GM13976 (cell line): ENCODE results near the gene CD68.

Experiments used
- DNase-seq: peaks from one replicate; pipeline ENCODE4 v3.0.0; 2012; ENCODE audit warnings: low spot score
- in situ Hi-C: fragments of 300-500 bp; cut with MboI; formaldehyde crosslinking; loops from one replicate; pipeline ENCODE4 v1.12.0; 2022; ENCODE audit warnings: low sequenced_read_pairs, mixed read lengths, inconsistent platforms; ENCODE audit not compliant: unreplicated experiment
- TF ChIP-seq, protein P1 (sequence below): IDR thresholded peaks from 2 replicates; pipeline ENCODE4 v1.5.1; 2012; ENCODE audit warnings: borderline replicate concordance, mild to moderate bottlenecking; ENCODE audit not compliant: insufficient read depth; ENCODE audit errors: extremely low read depth, missing control alignments, control extremely low read depth

CD68 gene

DNA sequence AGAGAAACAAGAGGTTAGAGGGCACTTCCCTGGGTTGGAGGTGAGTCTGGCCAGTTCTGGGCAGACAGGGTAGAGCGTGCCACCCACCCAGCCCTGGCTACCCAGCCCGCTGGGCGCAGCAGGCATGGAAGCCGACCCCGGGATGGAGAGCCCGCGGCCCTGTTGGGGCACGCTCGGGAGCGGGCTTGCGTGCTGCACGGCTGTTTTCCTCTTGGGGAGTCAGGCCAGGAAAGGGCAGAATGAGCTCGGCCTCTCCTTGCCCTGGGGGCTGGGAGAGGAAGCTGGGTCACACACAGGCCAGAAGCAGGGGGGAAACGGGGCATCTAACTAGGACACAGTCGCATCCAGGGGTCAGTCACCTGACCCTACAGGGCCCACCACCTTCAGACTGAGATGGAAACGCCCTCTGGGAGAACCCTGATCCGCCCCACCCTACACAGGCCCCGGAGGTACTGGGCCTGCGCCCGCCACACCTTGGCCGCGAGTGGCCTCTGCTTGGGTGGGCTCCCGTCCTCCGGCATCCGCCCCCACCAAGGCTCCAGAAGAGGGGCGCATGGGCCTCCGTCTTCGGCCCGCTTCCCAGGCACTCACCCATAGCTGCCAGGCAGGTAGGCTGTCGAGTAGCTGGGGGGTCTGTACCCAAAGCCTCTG is 9.2 kb downstream of the CD68 start:
- DNase-seq: no peak
- TF ChIP-seq, protein P1, sequence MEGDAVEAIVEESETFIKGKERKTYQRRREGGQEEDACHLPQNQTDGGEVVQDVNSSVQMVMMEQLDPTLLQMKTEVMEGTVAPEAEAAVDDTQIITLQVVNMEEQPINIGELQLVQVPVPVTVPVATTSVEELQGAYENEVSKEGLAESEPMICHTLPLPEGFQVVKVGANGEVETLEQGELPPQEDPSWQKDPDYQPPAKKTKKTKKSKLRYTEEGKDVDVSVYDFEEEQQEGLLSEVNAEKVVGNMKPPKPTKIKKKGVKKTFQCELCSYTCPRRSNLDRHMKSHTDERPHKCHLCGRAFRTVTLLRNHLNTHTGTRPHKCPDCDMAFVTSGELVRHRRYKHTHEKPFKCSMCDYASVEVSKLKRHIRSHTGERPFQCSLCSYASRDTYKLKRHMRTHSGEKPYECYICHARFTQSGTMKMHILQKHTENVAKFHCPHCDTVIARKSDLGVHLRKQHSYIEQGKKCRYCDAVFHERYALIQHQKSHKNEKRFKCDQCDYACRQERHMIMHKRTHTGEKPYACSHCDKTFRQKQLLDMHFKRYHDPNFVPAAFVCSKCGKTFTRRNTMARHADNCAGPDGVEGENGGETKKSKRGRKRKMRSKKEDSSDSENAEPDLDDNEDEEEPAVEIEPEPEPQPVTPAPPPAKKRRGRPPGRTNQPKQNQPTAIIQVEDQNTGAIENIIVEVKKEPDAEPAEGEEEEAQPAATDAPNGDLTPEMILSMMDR: no peak
- in situ Hi-C loops: no loop called here

DNA sequence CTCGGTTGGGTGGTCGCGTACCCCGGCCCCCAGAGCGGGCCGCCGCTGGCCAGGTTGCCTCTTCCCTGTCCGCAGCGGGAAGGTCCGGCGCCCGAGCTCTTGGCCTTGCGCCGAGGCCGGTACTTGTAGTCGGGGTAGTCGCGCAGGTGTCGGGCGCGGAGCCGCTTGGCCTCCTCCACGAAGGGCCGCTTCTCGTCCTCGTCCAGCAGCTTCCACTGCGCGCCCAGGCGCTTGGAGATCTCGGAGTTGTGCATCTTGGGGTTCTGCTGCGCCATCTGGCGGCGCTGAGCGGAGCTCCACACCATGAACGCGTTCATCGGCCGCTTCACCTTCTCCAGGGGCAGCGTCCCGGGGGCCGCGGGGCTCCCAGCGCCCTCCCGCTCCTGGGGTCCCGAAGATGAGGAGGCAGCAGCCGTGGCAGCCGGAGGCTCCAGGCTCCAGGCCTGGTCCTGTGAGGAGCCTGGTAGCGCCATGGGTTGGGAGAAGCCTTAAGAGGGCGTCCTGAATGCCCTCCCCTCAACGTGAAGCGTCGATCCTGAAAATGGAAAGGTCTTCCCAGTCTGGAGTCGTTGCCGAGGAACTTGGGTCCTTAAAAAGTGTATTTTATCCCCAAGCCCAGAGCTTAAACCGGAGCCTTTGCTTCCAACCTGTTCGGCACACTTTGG is 9.9 kb downstream of the CD68 start:
- peak; percentile 88 for DNase-seq
- in situ Hi-C loops: no loop called here
- TF ChIP-seq, protein P1: peak; percentile 82

- DNase-seq: no peak
- TF ChIP-seq, protein P1: no peak
- in situ Hi-C loops: no loop called here
Observed at GRCh38 chr17:7589891-7590691, 10.7 kb downstream of the CD68 start, which contains the start of gene SOX15. Gene SOX15 (minus strand): TSS chr17:7590094. CDS start chr17:7589676, 418 bp downstream.

GRCh38 chr17:7590743-7591142 is 11.3 kb downstream of the CD68 start:
- TF ChIP-seq, protein P1: no peak
- in situ Hi-C loops: no loop called here
- DNase-seq: no peak

- in situ Hi-C loops: no loop called here
- no peak for DNase-seq
- TF ChIP-seq, protein P1: no peak
Observed at GRCh38 chr17:7591596-7591995, 12.2 kb downstream of the CD68 start.

- TF ChIP-seq, protein P1: no peak
- no peak for DNase-seq
- in situ Hi-C loops: no loop called here
Observed at GRCh38 chr17:7592422-7593021, 13.1 kb downstream of the CD68 start.
